HG03342 (cell line): Measurements from ENCODE around the gene GNAS.

Experiments
- ATAC-seq: cut with Tn5 transposase; IDR thresholded peaks from one replicate; pipeline ENCODE4 v1.9.1; 2021; ENCODE audit warnings: mild to moderate bottlenecking, moderate library complexity; ENCODE audit not compliant: unreplicated experiment

GNAS gene

DNA sequence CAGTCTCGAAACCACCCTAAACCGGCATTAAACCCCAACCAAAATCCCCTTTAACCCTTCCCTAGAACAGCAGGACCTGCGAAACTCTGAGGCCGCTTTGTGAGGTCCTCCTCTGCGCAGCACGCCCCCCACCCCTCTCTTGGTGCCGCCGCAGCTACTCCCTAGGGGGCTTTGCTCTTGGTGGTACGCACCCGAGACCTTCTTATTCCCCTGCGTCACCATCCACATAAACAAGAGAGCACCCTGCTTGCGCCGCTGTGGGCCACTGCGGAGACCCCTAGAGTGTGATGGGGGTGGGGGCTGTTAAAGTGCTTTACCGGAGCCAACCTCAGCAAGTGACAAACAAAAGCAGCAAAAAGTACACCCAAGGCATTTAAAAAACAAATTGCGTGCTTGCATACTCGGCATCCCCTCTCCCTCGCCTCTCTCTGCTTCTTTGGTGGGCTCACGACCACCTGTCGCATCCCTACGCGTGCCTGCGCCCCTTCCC, 502 bp upstream of the GNAS start:
- ATAC-seq = no peak

GRCh38 chr20:58853466-58853865, 950 bp downstream of the GNAS start:
- ATAC-seq = no peak

DNA sequence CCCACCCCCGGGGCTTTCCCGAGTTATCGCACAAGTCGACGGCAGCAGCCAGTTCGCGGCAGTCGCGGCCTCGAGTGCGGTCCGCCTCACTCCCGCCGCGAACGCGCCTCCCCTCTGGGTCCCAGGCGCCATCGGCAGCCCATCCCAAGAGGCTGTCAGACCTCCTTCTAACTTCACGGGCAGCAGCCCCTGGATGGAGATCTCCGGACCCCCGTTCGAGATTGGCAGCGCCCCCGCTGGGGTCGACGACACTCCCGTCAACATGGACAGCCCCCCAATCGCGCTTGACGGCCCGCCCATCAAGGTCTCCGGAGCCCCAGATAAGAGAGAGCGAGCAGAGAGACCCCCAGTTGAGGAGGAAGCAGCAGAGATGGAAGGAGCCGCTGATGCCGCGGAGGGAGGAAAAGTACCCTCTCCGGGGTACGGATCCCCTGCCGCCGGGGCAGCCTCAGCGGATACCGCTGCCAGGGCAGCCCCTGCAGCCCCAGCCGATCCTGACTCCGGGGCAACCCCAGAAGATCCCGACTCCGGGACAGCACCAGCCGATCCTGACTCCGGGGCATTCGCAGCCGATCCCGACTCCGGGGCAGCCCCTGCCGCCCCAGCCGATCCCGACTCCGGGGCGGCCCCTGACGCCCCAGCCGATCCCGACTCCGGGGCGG, 1.6 kb downstream of the GNAS start:
- ATAC-seq = no peak

- ATAC-seq = no peak
These were observed 2.3 kb downstream of the GNAS start for GRCh38 chr20:58854638-58855471.

GRCh38 chr20:58855506-58856389, 3.2 kb downstream of the GNAS start:
- no peak for ATAC-seq

DNA sequence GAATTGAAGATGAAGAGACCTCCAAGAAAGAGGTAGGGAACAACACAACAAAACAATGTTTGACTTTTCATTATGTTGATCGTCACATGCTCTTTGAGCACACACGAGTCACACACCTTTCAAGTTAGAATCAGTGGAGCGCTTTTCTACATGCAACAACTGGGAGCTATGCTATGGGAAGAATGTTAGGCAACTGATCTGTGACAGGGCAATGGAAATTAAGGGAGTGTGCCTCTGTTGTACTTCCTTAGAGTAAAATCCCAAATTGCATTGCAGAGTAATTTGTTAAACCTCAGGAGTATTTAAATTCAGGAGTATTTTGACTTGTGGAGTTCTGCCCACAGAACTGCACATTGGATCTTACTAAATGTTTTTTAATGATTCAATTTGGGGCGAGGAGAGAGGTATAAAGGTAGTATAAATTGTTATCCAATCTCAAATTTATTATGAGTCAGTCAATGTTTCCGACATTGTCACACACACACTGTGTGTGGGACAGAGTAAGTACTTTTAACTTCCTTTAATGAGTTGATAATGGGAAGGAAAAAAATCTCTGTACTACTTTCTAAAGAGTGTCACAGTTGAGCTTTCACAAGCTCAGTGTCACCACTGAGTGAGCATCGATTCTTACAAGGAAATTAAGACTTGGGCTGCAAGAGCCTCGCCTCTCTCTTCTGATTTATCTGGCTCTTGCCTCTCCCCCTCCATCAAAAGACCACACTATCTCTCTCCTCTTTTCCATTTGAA, 10.7 kb downstream of the GNAS start:
- ATAC-seq = no peak

DNA sequence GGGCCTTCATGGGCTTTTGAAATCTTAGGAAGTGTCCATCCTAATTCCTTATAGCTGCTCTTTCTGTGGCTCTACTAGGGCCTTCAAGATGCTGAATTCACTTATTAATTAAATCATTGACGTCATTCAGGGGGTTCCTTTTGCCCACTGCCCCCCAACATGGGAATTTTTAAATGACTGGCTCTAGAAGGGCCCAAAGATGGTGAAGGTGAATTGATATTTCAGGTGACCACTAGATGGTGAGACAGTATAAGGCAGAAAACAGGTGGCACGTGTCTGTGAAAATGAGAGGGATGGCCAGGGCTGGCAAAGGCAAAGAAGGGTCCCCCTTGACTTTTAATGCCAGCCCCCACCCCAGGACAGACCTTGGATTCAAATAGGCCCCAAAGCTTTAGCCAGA, 11.8 kb downstream of the GNAS start:
- no peak for ATAC-seq

- no peak for ATAC-seq
These were observed 13.3 kb downstream of the GNAS start for GRCh38 chr20:58865843-58866242.

GRCh38 chr20:58867211-58867610, 14.7 kb downstream of the GNAS start:
- ATAC-seq = no peak

- ATAC-seq = no peak
These were observed 16.3 kb downstream of the GNAS start for GRCh38 chr20:58868795-58869194.

DNA sequence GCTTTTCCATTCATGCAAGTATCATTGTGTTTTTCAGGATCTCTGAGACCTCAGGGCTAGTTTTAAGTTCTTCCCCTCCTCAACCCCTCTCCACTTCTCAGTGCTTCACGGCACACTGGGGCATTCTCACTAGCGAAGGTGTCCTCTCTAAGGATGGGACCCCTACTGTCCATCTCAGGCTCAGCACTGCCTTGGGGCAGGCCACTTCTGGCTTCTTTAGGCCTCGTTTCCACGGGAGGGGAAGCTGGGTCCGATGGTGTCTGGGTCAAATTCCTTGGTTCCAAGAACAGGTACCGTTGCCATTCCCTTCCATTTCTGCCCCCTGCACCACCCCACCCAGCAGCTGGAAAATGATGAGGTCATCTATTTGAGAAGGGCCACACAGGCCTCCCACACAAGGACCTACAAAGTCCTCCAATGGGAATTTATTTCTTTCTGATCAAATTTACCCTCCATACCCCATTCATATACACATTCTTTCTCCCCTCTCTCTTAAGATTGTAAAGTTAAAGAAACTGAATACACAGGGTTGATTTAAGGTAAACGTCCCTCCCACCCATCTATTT, 17.2 kb downstream of the GNAS start:
- ATAC-seq = no peak

DNA sequence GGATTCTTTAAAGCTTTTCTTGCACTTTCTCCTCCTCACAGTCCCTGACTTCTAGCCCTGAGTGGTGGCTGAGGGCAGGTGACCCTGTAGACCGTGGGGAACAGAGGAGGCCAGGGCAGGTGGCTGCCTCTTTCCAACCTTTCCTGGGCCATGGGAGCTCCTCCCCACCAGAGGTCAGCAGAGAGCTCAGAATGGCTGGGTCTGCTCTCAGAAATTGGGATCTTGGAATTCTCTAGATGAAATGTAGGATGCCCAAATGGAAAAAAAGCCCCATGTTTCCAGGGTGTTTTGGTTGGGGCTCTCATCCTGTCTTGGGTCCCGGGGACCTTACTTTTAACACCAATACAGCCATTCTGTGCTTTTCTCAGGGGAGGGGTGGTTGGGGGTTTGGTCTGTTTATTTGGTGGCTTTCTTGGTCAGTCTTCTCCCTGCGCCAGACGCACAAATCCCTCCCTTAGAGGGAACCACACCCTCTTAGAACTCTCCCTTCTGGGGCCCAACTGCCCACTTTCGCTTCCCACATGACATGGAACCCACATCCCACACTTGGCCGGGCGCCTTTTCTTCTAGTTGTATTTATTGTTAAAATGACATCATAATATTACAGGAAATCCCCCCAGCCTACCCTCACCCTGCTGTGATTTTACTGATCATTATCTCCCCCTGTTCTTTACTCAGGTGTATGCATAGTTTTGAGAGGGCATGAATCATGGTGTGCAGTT, 17.9 kb downstream of the GNAS start:
- no peak for ATAC-seq

GRCh38 chr20:58871533-58872102, 19.1 kb downstream of the GNAS start:
- no peak for ATAC-seq

DNA sequence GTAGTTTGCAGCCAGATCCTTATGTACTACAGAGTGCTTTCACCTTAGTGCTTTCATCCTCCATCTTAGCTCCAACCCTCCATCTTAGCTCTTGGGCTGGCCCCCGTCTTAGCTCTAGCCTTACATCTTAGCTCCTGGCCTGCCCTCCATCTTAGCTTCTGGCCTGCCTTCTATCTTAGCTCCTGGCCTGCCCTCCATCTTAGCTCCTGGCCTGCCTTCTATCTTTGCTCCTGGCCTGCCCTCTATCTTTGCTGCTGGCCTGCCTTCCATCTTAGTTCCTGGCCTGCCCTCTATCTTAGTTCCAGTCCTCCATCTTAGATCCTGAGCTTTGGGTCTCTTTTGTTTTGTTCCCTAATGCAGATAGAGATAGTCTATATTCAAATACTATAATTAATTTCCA, 22.0 kb downstream of the GNAS start:
- no peak for ATAC-seq

DNA sequence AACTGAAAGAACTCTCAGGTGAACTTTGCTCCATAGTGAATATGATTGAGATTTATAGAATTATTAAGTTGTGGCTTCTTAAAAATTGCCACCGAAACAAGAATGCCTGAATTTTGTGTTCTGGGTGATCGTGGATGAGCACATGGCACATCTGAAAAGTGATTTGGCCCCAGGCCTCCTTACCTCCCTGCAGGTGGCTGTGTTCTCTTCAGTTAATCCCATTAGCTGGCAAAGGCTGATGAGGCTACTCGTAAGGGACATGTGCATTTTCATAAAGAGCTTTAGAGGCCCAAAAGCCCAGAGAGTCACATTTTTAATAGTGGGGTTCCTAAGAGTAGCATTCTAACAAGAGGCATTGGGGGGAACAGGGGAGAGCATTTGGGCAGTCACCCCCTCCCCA, 22.6 kb downstream of the GNAS start:
- no peak for ATAC-seq

GRCh38 chr20:58875541-58876134, 23.1 kb downstream of the GNAS start:
- no peak for ATAC-seq

DNA sequence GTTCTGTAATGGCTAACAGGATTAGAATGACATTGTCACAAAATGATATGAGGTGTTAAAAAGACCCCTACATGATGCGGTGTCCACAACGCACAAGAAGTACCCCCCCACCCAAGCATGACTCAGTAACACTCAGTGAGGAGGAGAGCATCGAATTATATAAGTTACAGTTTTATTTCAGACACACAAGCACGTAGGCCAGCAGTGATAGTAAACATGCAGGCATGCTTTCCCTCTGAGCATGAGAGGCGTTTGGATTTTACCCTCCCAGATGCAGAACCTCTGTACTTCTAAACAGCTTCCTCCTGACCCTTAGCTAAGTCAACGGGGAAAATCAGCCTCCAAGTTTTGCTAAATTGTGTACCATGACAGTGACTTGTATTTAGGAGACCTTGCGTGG, 23.9 kb downstream of the GNAS start:
- no peak for ATAC-seq

- ATAC-seq = no peak
These were observed 24.8 kb downstream of the GNAS start for GRCh38 chr20:58877050-58877975.
